HG02678 (cell line): ENCODE data around the gene MAPKAPK2.

Source experiments
- ATAC-seq: cut with Tn5 transposase; IDR thresholded peaks from one replicate; pipeline ENCODE4 v1.9.1; 2021; ENCODE audit warnings: mild to moderate bottlenecking, moderate library complexity; ENCODE audit not compliant: unreplicated experiment

The MAPKAPK2 gene

DNA sequence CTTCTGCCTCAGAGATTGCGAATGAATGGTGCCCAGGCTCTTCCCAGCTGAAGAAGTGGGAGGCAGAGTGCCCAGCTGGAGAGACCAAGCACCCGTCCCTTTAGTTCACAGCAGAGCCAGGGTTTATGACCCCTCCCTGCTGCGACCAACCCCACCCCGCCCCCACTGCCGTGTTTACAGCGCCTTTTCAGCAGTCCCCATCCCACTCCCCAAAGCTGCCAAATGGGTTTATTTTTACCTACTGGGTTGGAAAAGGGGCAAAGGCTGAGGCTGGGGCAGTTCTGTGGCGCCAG, 25.8 kb upstream of the MAPKAPK2 start:
- no peak for ATAC-seq

DNA sequence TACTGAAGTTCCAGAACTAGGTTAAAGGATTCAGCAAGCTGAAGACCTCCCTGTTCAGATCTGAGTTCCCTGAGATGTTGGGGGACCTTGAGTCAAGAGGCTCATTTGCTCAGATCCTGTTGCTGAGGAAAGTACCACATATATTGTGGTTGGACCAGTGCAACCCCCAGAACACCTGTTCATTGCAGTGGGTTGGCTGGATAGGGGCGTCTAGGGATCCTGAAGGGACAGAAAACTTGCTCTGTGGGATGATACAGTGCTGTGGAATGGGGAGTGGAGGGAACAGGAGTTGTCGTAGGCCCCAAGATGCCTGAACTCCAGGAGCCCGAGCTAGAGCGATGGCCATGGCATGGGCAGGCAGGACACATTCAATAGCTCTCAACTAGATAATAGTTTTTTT, 24.6 kb upstream of the MAPKAPK2 start:
- ATAC-seq, result no peak

DNA sequence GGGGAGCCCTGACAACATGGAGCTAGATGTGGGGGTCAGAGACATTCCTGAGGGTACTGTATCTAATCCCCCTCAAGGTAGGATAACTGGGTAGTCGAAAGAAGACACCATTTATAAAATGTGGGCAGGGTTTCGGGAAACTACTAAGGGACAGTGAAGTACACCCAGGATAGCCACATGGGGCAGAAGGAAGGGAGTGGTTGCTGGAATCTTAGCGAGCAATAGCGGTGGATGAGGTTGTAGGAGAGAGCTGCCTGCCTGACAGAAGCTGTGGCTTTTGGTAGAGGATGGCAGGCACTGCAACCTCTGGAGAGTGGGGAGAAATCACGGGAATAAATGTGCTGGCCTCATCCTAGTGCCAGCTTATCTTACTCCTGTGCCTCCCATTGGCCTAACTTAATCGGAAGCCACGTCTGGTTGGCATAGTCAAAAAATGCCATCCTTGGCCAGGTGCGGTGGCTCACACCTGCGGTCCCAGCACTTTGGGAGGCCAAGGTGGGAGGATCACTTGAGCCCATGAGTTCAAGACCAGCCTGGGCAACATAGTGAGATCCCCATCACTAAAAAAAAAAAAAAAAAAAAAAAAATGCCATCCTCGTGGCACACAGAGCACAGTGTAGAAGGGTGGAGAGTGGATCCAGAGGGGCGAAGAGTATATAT, 23.4 kb upstream of the MAPKAPK2 start:
- ATAC-seq, result no peak

DNA sequence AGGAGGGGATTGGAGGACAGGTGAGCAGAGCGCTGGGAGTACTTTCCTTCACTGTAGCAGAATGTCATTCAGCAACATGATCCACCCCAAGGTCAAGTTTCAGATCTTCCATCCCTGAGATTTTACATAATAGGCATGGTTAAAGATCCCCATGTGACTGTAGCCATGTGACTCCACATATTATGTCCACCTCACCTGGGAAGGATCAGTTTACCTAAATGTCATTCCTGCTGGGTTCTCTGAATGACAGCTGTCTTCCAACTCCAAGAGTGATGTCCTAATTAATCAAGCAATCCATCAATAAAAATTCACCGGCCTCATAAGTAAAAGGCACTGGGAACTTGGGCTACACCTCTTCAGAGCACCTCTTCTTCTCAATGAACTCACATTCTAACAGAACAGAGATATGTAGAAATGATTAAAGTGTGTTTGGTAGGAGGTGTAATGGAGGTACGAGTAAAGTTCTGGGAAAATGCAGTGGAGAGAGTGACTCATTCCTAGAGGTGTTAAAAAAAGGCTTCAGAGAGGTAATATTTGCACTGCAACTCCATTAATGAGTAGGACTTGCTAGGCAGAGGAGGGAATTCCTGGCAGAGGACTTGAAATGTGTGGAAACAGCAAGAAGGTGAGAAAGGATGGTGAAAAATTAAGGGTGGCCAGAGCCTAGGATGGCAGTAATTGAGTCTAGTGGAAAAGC, 22.2 kb upstream of the MAPKAPK2 start:
- ATAC-seq, result no peak

DNA sequence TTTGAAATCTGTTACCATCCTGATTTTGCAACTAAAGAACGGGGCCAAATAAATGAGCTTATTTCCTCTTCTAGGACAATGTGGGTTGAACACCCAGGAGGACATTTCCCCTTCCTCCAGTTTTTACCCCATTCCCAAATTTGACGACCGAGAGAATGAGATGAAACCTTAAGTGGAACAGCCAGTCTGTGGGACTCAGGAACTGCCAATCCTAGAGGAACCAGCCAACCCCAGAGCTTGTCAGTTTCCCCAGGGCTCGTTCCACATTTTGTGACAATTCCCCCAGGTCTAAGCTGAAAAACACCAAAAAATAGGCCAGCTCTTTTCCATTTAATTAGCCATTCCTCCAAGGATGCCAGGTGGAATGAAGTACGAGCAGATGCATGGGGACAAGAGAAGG, 21.3 kb upstream of the MAPKAPK2 start:
- ATAC-seq, result no peak

DNA sequence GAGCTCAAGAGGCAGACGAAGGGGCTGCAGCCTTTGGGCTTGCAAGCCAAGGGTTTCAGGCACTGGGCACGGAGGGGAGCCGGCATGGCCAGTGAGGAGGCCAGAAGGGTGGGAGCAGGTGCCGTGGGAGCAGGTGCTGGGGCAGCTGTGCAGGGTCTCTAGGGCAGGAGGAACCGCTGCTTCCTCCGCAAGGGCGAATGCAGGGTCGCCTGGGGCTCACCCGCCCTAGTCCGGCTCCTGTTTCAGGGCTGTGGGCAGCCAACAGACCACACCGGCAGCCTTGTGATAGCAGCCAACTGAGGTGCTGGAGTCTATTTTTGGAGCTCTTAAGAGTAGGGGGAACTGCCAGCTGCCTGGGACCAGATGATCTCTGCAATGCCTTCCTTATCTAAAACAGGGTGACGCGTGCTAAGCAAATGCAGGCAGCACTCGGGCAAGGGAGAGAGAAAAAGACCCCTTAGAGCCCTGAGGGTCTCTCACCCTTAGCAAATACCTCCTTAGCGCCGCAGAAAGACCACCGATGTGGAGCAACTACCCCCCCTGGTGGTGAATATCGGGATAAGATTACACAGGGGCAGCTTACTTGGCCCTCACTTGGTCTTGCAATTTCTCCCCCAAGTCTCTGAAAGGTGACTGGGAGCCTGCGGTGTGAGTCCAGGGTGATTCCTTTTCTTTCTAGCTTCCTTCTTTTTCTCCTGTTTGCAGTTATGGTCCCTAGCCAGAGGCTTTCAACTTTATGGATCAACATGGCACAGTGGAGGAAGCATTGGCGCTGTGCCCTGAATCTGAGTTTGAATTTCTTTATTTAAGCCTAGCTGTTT, 20.7 kb upstream of the MAPKAPK2 start:
- peak; percentile 64 for ATAC-seq

DNA sequence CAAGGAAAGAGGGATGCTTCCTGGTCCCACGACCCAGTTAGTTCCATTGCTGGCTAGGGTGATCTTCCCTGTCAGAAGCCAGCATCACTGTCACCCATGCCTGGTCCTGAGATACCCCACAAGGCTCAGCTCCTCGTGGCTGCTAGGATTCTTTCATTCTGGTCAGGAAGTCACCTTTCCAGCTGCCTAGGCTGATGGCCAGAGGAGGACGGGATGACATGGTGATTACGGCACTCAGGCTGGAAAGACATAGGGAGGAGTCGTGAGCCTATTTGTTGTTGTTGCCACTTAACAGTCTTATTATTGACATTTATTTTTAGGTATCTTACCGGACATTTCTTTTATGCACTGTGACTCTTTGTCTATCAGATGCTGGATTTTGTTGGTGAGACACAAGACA, 20.0 kb upstream of the MAPKAPK2 start:
- ATAC-seq, result no peak

DNA sequence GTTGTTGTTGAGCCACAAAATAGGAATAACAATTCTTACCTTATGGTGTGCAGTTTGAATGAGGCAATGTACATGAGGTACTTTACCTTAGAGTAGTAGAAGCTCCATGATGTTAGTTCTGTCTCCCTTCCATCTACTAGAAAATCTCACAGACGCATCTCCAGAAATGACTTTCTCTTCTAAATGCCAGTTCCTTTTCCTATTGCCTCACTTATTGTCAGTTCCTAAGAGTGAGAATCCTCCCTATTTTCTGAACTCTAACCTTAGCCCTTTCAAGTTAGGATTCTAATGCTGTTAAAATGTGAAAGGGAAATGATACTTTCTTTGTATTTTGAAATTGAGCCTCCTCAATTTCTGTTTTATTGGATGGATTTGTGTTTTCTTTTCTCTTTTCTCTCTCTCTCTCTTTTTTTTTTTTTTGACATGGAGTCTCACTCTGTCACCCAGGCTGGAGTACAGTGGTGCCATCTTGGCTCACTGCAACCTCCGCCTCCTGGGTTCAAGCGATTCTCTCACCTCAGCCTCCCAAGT, 18.6 kb upstream of the MAPKAPK2 start:
- ATAC-seq, result no peak

DNA sequence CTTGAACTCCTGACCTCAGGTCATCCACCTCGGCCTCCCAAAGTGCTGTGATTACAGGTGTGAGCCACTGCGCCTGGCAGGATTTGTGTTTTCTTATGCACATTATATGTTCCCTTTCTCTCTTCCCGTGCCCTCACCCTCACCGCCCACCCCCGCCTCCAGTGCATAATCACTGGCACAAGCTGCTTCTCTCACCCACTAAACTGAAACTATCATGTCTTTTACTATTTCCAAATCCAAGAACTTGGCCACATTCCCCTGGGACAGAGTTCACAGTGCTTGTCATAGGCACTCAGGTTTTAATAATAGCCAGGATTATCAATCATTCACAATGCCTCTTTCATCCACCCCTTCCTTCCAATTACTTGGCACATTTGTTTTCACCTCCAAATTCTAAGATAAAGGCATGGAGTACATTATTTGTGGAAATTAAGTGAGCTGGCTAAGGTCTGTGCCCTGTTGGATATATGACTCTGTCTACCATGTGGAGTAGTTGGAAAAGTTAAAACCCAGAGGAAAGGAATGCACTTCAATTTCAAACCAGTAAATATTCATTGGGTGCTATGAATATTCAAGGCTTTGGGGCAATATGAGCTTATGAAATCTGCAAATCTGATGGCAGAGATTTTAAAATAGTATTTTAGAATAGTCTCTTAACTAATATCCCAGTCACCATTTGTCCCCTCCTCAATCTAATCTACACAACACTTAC, 17.6 kb upstream of the MAPKAPK2 start:
- ATAC-seq, result no peak

DNA sequence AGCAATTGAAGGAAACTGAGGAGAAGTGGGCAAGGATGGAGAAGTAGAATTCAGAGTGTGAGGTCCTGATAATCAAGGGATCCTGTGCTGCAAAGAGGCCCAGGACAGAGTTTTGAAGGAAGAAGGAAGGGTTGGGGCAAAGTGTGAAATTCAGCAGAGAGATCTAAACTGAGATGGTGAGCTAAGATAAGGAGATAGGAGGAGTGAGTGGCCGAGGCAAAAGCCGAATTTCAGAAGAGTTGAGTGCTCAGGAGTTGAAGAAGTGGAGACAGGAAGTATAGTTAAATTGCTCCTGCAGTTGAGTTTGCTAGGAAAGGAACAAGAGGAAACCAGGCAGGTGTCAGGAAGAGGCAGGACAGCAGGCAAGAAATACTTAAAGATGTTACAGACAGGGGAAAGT, 16.4 kb upstream of the MAPKAPK2 start:
- no peak for ATAC-seq

DNA sequence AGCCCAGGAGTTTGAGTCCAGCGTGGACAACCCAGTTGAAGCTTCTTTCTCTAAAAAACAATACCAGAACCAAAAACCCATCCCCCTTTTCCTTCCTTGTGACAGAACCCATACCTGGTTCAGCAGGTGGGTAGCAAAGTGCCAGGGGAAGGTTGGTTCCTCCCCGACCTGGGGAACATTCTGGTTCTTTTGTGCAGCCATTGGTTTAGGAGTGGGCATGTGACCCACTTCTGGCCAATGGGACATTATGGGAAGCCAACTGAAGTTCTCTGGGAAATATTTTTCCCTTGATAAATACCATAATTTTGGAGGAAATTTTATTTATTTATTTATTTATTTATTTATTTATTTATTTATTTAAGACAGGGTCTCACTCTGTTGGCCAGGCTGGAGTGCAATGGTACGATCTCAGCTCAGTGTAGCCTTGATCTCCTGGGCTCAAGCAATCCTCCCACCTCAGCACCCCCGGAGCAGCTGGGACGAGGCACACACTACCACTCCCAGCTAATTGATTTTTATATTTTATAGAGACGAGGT, 15.8 kb upstream of the MAPKAPK2 start:
- ATAC-seq, result no peak

DNA sequence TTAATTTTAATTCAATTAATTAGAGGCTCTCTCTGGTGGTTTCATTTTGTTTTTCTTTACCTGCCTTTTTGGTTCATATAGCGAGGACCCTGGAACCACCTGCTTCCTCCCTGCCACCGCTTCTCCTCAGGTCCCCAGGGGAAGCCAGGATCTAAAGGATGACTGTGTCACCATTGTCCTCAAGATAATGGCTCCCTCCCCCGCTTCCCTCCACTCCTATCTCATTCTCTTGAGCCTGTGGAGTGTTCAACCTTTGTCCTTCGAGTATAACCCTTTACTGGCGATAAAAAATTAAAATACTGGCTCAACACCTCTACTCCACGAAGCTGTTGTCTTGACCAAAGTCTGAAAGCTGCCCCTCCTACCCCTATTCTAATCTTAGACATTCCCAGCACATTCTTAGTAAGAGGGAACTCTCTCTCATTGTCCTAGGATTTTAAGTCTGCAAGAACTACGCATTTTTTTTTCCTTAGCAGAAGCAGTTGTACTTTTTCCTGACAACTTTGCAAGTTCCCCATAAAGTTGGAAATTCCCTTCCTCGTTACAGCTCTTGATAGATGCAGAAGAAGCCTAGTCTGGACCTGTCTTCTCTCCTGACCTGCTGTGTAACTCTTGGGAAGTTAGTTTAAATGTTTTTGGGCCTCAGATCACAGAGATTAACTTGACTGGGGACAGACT, 12.6 kb upstream of the MAPKAPK2 start:
- no peak for ATAC-seq

DNA sequence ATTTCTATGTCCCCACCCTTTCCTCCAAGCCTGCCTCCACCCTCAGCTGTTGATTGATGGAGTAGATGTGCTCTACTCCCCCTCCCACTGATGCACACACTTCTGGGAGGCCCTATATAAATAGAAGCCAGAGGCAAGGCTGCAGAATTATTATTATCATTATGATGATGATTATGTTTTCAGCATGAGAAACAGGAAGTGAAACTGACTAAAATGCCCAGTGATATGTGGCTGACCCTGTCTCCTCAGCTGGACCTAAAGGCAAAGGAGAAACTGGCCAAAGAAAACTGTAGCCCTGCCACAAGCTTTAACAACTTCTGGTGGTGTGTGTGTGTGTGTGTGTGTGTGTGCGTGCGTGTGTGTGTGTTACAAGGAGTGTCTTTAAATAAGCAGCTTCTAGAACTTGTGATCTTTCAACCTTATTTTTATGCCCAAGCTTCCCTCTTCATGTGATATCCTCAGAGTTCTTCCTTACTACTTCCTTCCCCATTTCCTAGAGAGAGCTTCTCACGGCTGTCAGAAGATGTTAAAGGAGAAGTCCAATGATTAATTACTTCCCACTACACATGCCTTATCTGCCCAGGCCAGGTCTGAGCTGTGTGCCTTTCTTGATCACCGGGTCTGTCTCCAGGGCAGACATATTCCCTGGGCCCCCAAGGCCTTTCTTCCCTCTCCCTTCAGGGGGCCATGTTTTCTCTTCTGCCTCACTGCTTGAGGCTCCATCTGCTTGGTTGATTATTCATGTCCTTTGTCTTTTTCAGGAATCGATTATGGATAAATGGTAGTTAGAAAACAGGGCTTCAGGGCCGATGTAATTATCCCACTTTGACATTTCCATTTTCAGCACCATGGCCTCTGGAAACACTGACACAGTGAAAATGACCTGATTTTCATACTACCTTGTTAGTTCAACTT, 11.6 kb upstream of the MAPKAPK2 start:
- no peak for ATAC-seq

DNA sequence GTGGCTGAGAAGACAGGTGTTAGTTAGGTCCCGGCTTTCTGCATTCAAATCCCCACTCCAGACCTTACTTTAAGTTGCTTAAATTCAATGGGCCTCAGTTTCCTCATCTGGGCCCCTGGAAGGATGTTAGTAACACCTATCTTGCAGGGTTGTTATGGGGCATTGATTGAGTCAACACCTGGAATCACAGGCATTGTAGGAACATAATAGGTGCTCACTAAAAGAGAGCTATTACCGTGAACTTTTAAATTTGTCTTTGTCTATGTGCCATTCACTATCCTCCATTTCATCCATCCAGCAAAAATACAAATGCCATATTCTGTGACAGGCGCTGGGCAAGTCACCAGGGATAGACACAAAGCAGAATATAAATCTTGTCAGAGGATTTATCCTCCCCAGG, 10.5 kb upstream of the MAPKAPK2 start:
- no peak for ATAC-seq

DNA sequence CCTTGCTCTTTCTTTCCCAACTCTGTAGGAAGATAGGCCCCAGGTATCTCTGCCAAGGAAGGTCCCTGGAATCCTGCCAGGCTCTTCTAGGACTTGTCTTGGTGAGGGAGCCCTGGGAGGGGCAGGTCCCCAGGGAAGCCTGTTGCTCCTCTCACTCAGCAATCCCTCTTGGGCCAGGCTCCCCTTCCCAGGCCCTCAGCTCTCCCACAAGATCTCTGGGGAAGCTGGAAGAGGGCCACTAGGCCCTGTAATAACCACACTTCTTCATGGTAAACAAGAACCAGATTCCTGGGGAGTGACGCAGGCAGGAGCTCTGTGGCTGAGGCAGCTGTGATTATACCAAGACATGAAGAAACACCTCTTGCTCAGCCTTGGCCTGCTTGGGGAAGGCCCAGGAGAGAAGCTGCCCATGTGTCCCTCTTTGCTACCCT, 9.9 kb upstream of the MAPKAPK2 start:
- no peak for ATAC-seq

DNA sequence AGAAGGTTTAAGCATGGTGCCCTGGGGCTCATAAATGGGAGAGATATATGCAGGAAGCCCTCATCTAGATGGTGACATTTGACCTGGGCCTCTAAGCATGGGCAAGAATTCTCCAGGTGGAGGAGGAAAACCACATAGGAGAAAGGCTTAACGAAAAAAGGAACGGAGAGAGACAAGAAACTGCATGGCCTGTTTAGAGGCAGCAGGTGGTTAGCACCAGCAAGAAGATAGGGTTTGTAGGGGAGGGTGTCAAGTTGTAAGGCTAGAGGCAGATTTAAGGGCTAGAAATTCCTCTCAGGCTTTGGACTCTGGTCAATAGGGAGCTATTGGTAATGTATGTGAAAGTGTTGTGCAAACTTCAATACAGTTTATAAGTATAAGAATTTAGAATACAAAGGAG, 8.2 kb upstream of the MAPKAPK2 start:
- no peak for ATAC-seq

DNA sequence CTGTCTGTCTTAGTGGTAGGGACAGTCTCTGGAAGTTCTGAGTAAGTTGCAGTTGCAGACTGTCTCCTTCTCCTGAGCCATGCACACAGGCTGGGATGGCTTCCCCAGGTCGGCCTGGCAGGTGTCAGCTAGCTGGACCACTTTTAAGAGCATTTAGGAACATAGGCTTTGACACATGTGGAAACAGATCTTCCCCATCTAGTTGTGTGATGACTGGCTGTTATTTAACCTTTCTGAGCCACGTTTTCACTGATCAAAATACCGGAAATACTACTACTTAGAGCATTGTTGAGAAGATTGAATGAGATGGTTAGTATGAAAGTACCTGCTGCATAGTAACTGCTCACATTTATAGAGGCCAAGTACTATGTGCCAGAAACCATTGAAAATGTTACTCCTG, 6.2 kb upstream of the MAPKAPK2 start:
- no peak for ATAC-seq

DNA sequence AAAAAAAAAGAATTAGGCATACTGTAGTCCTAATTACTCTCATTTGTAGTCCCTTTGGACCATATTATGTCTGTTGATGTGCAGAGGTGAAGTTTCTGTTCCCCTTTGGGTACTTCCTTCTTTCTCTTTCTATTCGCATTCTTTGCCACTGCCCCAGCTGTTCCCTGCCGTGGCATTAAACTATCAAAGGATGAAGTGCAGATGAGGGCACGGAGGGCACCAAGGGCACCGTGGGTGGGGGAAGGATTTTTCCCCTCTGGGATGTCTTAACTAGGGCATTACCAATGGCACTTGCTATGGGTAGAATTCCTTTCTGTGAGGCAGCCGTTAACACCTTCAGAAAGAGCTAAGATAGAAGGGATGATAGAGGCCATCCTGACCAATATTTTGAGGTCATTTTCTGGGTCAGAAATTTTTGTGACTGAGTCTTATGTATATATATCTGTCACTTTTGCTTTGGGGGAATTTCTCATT, 4.9 kb upstream of the MAPKAPK2 start:
- peak; percentile 86 for ATAC-seq

DNA sequence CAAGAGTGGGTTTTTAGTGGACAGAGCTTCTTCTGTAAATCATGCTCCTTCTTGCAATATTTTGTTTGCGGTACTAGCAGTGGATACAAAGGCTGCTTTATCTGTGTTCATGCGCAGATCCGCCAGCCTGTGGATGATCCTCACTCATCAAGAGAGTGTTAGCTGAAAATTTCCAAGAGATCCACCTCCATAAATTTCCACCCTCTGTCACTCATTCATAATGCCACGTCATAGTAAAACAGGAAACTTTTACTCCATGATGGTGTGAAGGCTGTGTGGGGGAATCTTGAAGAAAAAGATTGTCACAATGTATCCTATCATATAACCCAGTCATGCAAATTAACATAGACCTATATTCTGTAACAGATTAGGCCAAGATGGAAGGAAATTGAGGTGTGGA, 4.4 kb upstream of the MAPKAPK2 start:
- no peak for ATAC-seq
